Caco-2 (cell line): ENCODE results near the gene NINJ1. TPM values are rescaled to one million over a fixed set of nuclear protein-coding genes. Genes with fewer than 3 reads are reported as not detected.
"Not testable (repeated sequence)": the region's sequence is repeated elsewhere in the genome, so short reads cannot be mapped to it uniquely, and the experiment has no call there.

Experiments used
- BruUV-seq: library from RNA; stranded (reverse); fragments of 400-500 nt; replicated peaks from 2 replicates; lab custom pipeline; 2021; lab: Mats Ljungman, UMichigan
- CTCF ChIA-PET: fragments of 300-600 bp; sonication (Branson Sonifier 250); formaldehyde crosslinking; loops from one replicate; lab custom pipeline; 2022; ENCODE audit warnings: antibody characterized with exemption; lab: Charles Lee
- POLR2A ChIA-PET: fragments of 300-600 bp; sonication (Branson Sonifier 250); formaldehyde crosslinking; loops from one replicate; lab custom pipeline; 2022; ENCODE audit warnings: antibody characterized with exemption; lab: Charles Lee
- DNase-seq, 2 experiments: peaks; one replicate each; pipeline versions ENCODE4 v3.0.0 to v3.0.0-alpha.2; 2020 to 2022
- H3K27me3 ChIP-seq: replicated peaks from 2 replicates; pipeline ENCODE4 v1.6.0; 2011; ENCODE audit warnings: low read length; ENCODE audit not compliant: control insufficient read depth, insufficient read depth
- H3K36me3 ChIP-seq: 2 replicates; pipeline ENCODE4 v1.5.1; 2011; ENCODE audit warnings: low read length; ENCODE audit not compliant: control insufficient read depth, insufficient read depth
- H3K4me1 ChIP-seq: fragments of 250-450 bp; sonication (Bioruptor Pico); 2 replicates; pipeline ENCODE4 v1.5.1; 2020; ENCODE audit warnings: mild to moderate bottlenecking
- H3K4me3 ChIP-seq: 2 replicates; pipeline ENCODE4 v1.5.1; 2011; ENCODE audit warnings: low read depth, mild to moderate bottlenecking, control low read depth, low read length
- H3K9me3 ChIP-seq: fragments of 250-450 bp; sonication (Bioruptor Pico); 2 replicates; pipeline ENCODE4 v1.5.1; 2020; ENCODE audit warnings: mild to moderate bottlenecking, moderate library complexity
- H3K27ac Mint-ChIP-seq: one replicate; pipeline ENCODE4 v1.8.0; 2022; ENCODE audit warnings: mixed read lengths; ENCODE audit not compliant: unreplicated experiment
- H3K27me3 Mint-ChIP-seq: one replicate; pipeline ENCODE4 v1.8.0; 2022; ENCODE audit warnings: mixed read lengths; ENCODE audit not compliant: insufficient read depth, unreplicated experiment
- H3K36me3 Mint-ChIP-seq: one replicate; pipeline ENCODE4 v1.8.0; 2022; ENCODE audit warnings: mild to moderate bottlenecking, mixed read lengths; ENCODE audit not compliant: insufficient read depth, unreplicated experiment
- H3K4me1 Mint-ChIP-seq: one replicate; pipeline ENCODE4 v1.8.0; 2022; ENCODE audit warnings: low read depth, mixed read lengths; ENCODE audit not compliant: unreplicated experiment
- H3K4me3 Mint-ChIP-seq: one replicate; pipeline ENCODE4 v1.8.0; 2022; ENCODE audit warnings: mild to moderate bottlenecking, moderate library complexity, mixed read lengths; ENCODE audit not compliant: unreplicated experiment
- H3K9me3 Mint-ChIP-seq: one replicate; pipeline ENCODE4 v1.8.0; 2022; ENCODE audit warnings: mixed read lengths; ENCODE audit not compliant: unreplicated experiment
- CTCF ChIP-seq, 2 experiments: fragments of 200-600 bp in 1 of 2; IDR thresholded peaks; 1 replicate in 1 of 2; 2 replicates in 1 of 2; pipeline versions ENCODE4 v1.5.1 to v1.8.0; 2011 to 2022; ENCODE audit warnings: antibody characterized with exemption in 1 of 2, control low read depth in 1 of 2, inconsistent platforms in 1 of 2, low read depth in 1 of 2, low read length in 1 of 2, mild to moderate bottlenecking in 1 of 2, moderate library complexity in 1 of 2; ENCODE audit not compliant: insufficient read depth in 1 of 2, severe bottlenecking in 1 of 2, unreplicated experiment in 1 of 2
- intact Hi-C: fragments of 100-400 bp; cut with micrococcal nuclease; formaldehyde crosslinking; loops from one replicate; pipeline ENCODE4 v1.10.0; 2022; ENCODE audit not compliant: unreplicated experiment
- total RNA-seq: library from RNA; stranded (reverse); gene quantifications from 2 replicates; pipeline ENCODE4 v1.2.3, GENCODE V29; 2022

The NINJ1 gene
- total RNA-seq, 1 experiment from 2014 or later: 35.6 TPM

GRCh38 chr9:93118863-93119702 lies 15.0 kb downstream of the NINJ1 start:
- Mint-ChIP-seq H3K4me3 (no peak overlapping the region), H3K27ac (no peak overlapping the region), H3K27me3 (no peaks in the 10 kb centered on the region), H3K36me3 (peaks cover 10% of the 10 kb centered on the region), H3K9me3 (no peaks in the 10 kb centered on the region), H3K4me1 (no peaks in the 10 kb centered on the region)
- intact Hi-C loops: no loop called here
- ChIA-PET POLR2A (no interaction called here), CTCF (no interaction called here)
- Histone ChIP-seq H3K9me3 (no peaks in the 10 kb centered on the region), H3K4me1 (no peaks in the 10 kb centered on the region), H3K27me3 (no peaks in the 10 kb centered on the region), H3K4me3 (no peak overlapping the region), H3K36me3 (no peaks in the 10 kb centered on the region)
- peak in 1 of 2 experiments; percentile 20 for DNase-seq
- no peak for TF ChIP-seq CTCF (IDR thresholded peaks at IDR 0.05; ENCODE audit: insufficient read depth in 1 of 2, low read depth in 1 of 2, low read length in 1 of 2, severe bottlenecking in 1 of 2, unreplicated experiment in 1 of 2)
- BruUV-seq: no TSS peak

GRCh38 chr9:93117924-93118862 lies 15.9 kb downstream of the NINJ1 start:
- Mint-ChIP-seq H3K4me3 (no peak overlapping the region), H3K27ac (no peak overlapping the region), H3K9me3 (no peaks in the 10 kb centered on the region), H3K36me3 (peaks cover 6% of the 10 kb centered on the region), H3K4me1 (no peaks in the 10 kb centered on the region), H3K27me3 (no peaks in the 10 kb centered on the region)
- BruUV-seq: TSS peak; percentile 31
- TF ChIP-seq CTCF (IDR thresholded peaks at IDR 0.05; ENCODE audit: insufficient read depth in 1 of 2, low read depth in 1 of 2, low read length in 1 of 2, severe bottlenecking in 1 of 2, unreplicated experiment in 1 of 2): no peak
- intact Hi-C loops: no loop called here
- peak in 1 of 2 experiments; percentile 14 for DNase-seq
- CTCF ChIA-PET: no interaction called here
- Histone ChIP-seq H3K9me3 (no peaks in the 10 kb centered on the region), H3K4me3 (no peak overlapping the region), H3K36me3 (no peaks in the 10 kb centered on the region), H3K4me1 (no peaks in the 10 kb centered on the region), H3K27me3 (no peaks in the 10 kb centered on the region)
- POLR2A ChIA-PET: no interaction called here

- DNase-seq, H3K4me1 Mint-ChIP-seq, H3K27me3 ChIP-seq, H3K4me3 Mint-ChIP-seq, H3K4me1 ChIP-seq, H3K36me3 ChIP-seq, intact Hi-C loops, BruUV-seq, H3K9me3 ChIP-seq, CTCF ChIA-PET, H3K9me3 Mint-ChIP-seq, H3K36me3 Mint-ChIP-seq, H3K27ac Mint-ChIP-seq, H3K27me3 Mint-ChIP-seq, H3K4me3 ChIP-seq, POLR2A ChIA-PET: not testable (repeated sequence)
Observed at GRCh38 chr9:93117521-93117920, 16.5 kb downstream of the NINJ1 start.
